Upper lobe of left lung (tissue), 6 donors: ENCODE measurements around the gene MSRB1. TPM values are rescaled to one million over a fixed set of nuclear protein-coding genes. Genes with fewer than 3 reads are reported as not detected.

ENCODE experiments used
- ATAC-seq, 2 donors: fragments of 200-7000 bp; cut with Tn5 transposase; one replicate each; pipeline ENCODE4 v1.9.1; 2022; ENCODE audit warnings: mild to moderate bottlenecking in 2 of 2, moderate library complexity in 2 of 2; ENCODE audit not compliant: low FRiP score in 2 of 2
- DNase-seq, 2 donors: peaks; one replicate each; pipeline ENCODE4 v3.0.0-alpha.2; 2019 to 2020
- H3K27ac ChIP-seq, 4 donors: fragments of 200-600 bp; sonication (generic); one replicate each; pipeline ENCODE4 v1.5.1; 2016 to 2019
- H3K27me3 ChIP-seq, 4 donors: fragments of 200-600 bp; sonication (generic); one replicate each; pipeline ENCODE4 v1.5.1; 2017 to 2019
- H3K36me3 ChIP-seq, 4 donors: fragments of 200-600 bp; sonication (generic); one replicate each; pipeline ENCODE4 v1.5.1; 2016 to 2019
- H3K4me1 ChIP-seq, 4 donors: fragments of 200-600 bp; sonication (generic); one replicate each; pipeline ENCODE4 v1.5.1; 2018 to 2019
- H3K4me3 ChIP-seq, 4 donors: fragments of 200-600 bp; sonication (generic); one replicate each; pipeline ENCODE4 v1.5.1; 2017 to 2019; ENCODE audit warnings: mild to moderate bottlenecking in 2 of 4, moderate library complexity in 1 of 4
- H3K9me3 ChIP-seq, 4 donors: fragments of 200-600 bp; sonication (generic); one replicate each; pipeline ENCODE4 v1.5.1; 2018 to 2019
- CTCF ChIP-seq, 6 experiments: fragments of 450-650 bp in 4 of 6; fragments of 200-600 bp in 2 of 6; sonication (generic) in 2 of 6; IDR thresholded peaks; one replicate each; pipeline ENCODE4 v1.5.1; 2016 to 2019; ENCODE audit warnings: antibody characterized with exemption in 6 of 6
- EP300 ChIP-seq, 4 donors: sonication (generic); formaldehyde crosslinking; IDR thresholded peaks; one replicate each; pipeline ENCODE4 v1.5.1; 2017; ENCODE audit warnings: antibody characterized with exemption in 4 of 4, control low read depth in 2 of 4
- POLR2A ChIP-seq, 4 donors: fragments of 450-650 bp; IDR thresholded peaks; one replicate each; pipeline ENCODE4 v1.5.1; 2016 to 2017; ENCODE audit warnings: antibody characterized with exemption in 4 of 4, mild to moderate bottlenecking in 2 of 4
- POLR2AphosphoS5 ChIP-seq, 2 donors: sonication (generic); formaldehyde crosslinking; IDR thresholded peaks; one replicate each; pipeline ENCODE4 v1.5.1; 2017; ENCODE audit warnings: antibody characterized with exemption in 2 of 2
- WGBS, 2 donors: methylation state at CpG; one replicate each; pipeline ENCODE4 v1.1.5; 2017 to 2018; 5-methylcytosine and 5-hydroxymethylcytosine counted together
- total RNA-seq, 6 donors: library from RNA; depleted of rRNA in 4 of 6; stranded (reverse); fragments of >200 nt in 4 of 6; gene quantifications; one replicate each; pipeline versions ENCODE4 v1.1.0 to v1.2.1, GENCODE V29; 2016 to 2021
- donor health status: DM: no; HTN: no; CAD: no; lungs with moderate emphysema.
- donor health status: DM: no; HTN: yes; CAD: no; lungs with severe emphysema.

MSRB1 gene
- total RNA-seq, 6 donors from 2014 or later = 18.2 to 45.3 (median 31.9) TPM

DNA sequence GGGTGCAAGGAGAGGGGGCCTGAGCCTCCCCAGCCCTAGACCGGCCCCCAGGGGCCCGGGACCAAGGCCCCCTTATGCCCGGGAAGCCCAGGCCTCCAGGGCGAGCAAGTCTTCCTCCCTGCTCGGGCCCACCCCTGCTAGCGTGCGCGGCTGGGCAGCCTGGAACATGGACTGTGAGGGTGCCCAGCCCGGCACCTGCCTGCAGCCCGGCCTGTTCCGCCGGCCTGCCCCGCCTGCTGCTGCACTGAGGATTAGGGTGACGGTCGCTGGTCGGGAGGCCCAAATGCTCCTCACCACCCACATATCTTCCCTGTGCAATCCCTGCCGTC is 30.8 kb downstream of the MSRB1 start:
- peaks cover 0 to 14% (median 7%) of the 10 kb centered on the region in 4 donors for H3K4me1 ChIP-seq
- no peaks in the 10 kb centered on the region for H3K9me3 ChIP-seq
- WGBS, 2 donors = 77 to 84% methylated on average over 11 to 15 of the region's 17 CpGs
- DNase-seq = peak in 1 of 2 donors; percentile 76
- H3K36me3 ChIP-seq = no peaks in the 10 kb centered on the region
- peaks cover 0 to 2% (median 1%) of the 10 kb centered on the region in 4 donors for H3K27me3 ChIP-seq
- H3K4me3 ChIP-seq = no peak overlapping the region
- no peak overlapping the region for H3K27ac ChIP-seq
- ATAC-seq = no peak
- no peak for TF ChIP-seq POLR2A (IDR thresholded peaks at IDR 0.05)

GRCh38 chr16:1911467-1912214 is 31.4 kb downstream of the MSRB1 start:
- no peak overlapping the region for H3K4me3 ChIP-seq
- 84 to 89% methylated on average over 39 to 59 of the region's 59 CpGs for WGBS, 2 donors
- TF ChIP-seq POLR2AphosphoS5 (IDR thresholded peaks at IDR 0.05) (no peak), POLR2A (IDR thresholded peaks at IDR 0.05) (no peak), CTCF (IDR thresholded peaks at IDR 0.05) (no peak), EP300 (IDR thresholded peaks at IDR 0.05) (no peak)
- no peak overlapping the region for H3K27ac ChIP-seq
- peaks cover 0 to 14% (median 7%) of the 10 kb centered on the region in 4 donors for H3K4me1 ChIP-seq
- DNase-seq (peak in 1 of 2 donors; percentile 82), ATAC-seq (no peak)
- no peaks in the 10 kb centered on the region for H3K27me3 ChIP-seq
- no peaks in the 10 kb centered on the region for H3K9me3 ChIP-seq
- H3K36me3 ChIP-seq = no peaks in the 10 kb centered on the region

GRCh38 chr16:1909561-1910231 is 33.3 kb downstream of the MSRB1 start:
- no peaks in the 10 kb centered on the region for H3K9me3 ChIP-seq
- WGBS, 2 donors = 67 to 73% methylated on average over 10 to 15 of the region's 18 CpGs
- no peaks in the 10 kb centered on the region for H3K36me3 ChIP-seq
- DNase-seq = no peak
- H3K27ac ChIP-seq = peak overlapping the region in 1 of 4 donors; percentile 52
- H3K27me3 ChIP-seq = no peaks in the 10 kb centered on the region
- TF ChIP-seq CTCF (IDR thresholded peaks at IDR 0.05) (no peak), EP300 (IDR thresholded peaks at IDR 0.05) (no peak), POLR2A (IDR thresholded peaks at IDR 0.05) (no peak), POLR2AphosphoS5 (IDR thresholded peaks at IDR 0.05) (no peak)
- peaks cover 0 to 22% (median 10%) of the 10 kb centered on the region in 4 donors for H3K4me1 ChIP-seq
- ATAC-seq = no peak
- H3K4me3 ChIP-seq = no peak overlapping the region

- Histone ChIP-seq H3K27ac (no peak overlapping the region), H3K4me1 (peaks cover 0 to 20% (median 11%) of the 10 kb centered on the region in 4 donors), H3K9me3 (no peaks in the 10 kb centered on the region), H3K36me3 (no peaks in the 10 kb centered on the region), H3K27me3 (no peaks in the 10 kb centered on the region), H3K4me3 (no peak overlapping the region)
- ATAC-seq = no peak
- TF ChIP-seq EP300 (IDR thresholded peaks at IDR 0.05) (no peak), POLR2AphosphoS5 (IDR thresholded peaks at IDR 0.05) (no peak)
- no peak for DNase-seq
- 53 to 61% methylated on average over 6 of the region's 9 CpGs for WGBS, 2 donors
Observed at GRCh38 chr16:1908983-1909382, 34.0 kb downstream of the MSRB1 start.

GRCh38 chr16:1908184-1908583 is 34.8 kb downstream of the MSRB1 start:
- ATAC-seq = no peak

More at GRCh38 chr16:1908184-1908583, 34.8 kb downstream of the MSRB1 start:
- no peak overlapping the region for H3K4me3 ChIP-seq
- H3K4me1 ChIP-seq = peaks cover 0 to 17% (median 8%) of the 10 kb centered on the region in 4 donors
- no peak for DNase-seq
- no peak overlapping the region for H3K27ac ChIP-seq
- no peaks in the 10 kb centered on the region for H3K27me3 ChIP-seq
- WGBS, 2 donors = 52 to 61% methylated on average over 12 to 17 of the region's 17 CpGs
- no peaks in the 10 kb centered on the region for H3K36me3 ChIP-seq
- TF ChIP-seq CTCF (IDR thresholded peaks at IDR 0.05) = no peak
- no peak for TF ChIP-seq EP300 (IDR thresholded peaks at IDR 0.05)
- no peak for TF ChIP-seq POLR2AphosphoS5 (IDR thresholded peaks at IDR 0.05)
- TF ChIP-seq POLR2A (IDR thresholded peaks at IDR 0.05) = no peak
- H3K9me3 ChIP-seq = no peaks in the 10 kb centered on the region
